HEK293 (cell line): ENCODE data around the gene CFAP65.

Experiments used
- CTCF ChIA-PET: fragments of 350-600 bp; formaldehyde crosslinking; extraction: SDS; loops from one replicate; lab custom pipeline; 2021; ENCODE audit warnings: antibody characterized with exemption; lab: Yijun Ruan, JAX
- POLR2A ChIA-PET: fragments of 300-600 bp; formaldehyde crosslinking; extraction: SDS; loops from one replicate; lab custom pipeline; 2020; ENCODE audit warnings: antibody characterized with exemption, inconsistent platforms; lab: Yijun Ruan, JAX
- H3K27ac ChIP-seq: fragments of 200-500 bp; sonication (Bioruptor generic); 2 replicates; pipeline ENCODE4 v1.5.1; 2014; ENCODE audit warnings: low read depth, low read length, control low read depth, inconsistent platforms; ENCODE audit errors: extremely low read depth
- H3K36me3 ChIP-seq, 2 experiments: fragments of 200-500 bp in 1 of 2; sonication (Bioruptor generic) in 1 of 2; 1 replicate in 1 of 2; 2 replicates in 1 of 2; pipeline ENCODE4 v1.5.1; 2014 to 2017; ENCODE audit warnings: inconsistent platforms in 2 of 2, low read length in 2 of 2; ENCODE audit not compliant: control insufficient read depth in 2 of 2, insufficient read depth in 1 of 2
- H3K4me1 ChIP-seq: fragments of 200-500 bp; sonication (Bioruptor generic); 2 replicates; pipeline ENCODE4 v1.5.1; 2014; ENCODE audit warnings: mild to moderate bottlenecking, low read length, inconsistent platforms; ENCODE audit not compliant: control insufficient read depth, insufficient read depth
- H3K4me3 ChIP-seq: 2 replicates; pipeline ENCODE4 v1.5.1; 2011; ENCODE audit warnings: low read depth, mild to moderate bottlenecking, control low read depth, low read length, moderate library complexity
- H3K9me3 ChIP-seq: fragments of 200-500 bp; sonication (Bioruptor generic); 2 replicates; pipeline ENCODE4 v1.5.1; 2014; ENCODE audit warnings: low read depth, low read length, inconsistent platforms; ENCODE audit not compliant: control insufficient read depth, insufficient read depth
- BCL6B ChIP-seq: fragments of 450-650 bp; formaldehyde crosslinking; IDR thresholded peaks from 2 replicates; pipeline ENCODE4 v1.5.1; 2017; ENCODE audit warnings: missing biosample characterization, missing genetic modification characterization
- ELK4 ChIP-seq: IDR thresholded peaks from 2 replicates; pipeline ENCODE4 v1.6.1; 2011; ENCODE audit warnings: mild to moderate bottlenecking, low read depth, low read length, borderline replicate concordance
- GFI1B ChIP-seq: fragments of 450-650 bp; formaldehyde crosslinking; IDR thresholded peaks from 2 replicates; pipeline ENCODE4 v1.5.1; 2016; ENCODE audit warnings: missing biosample characterization, missing genetic modification characterization
- KLF16 ChIP-seq: fragments of 450-650 bp; formaldehyde crosslinking; IDR thresholded peaks from 2 replicates; pipeline ENCODE4 v1.5.1; 2017; ENCODE audit warnings: missing biosample characterization, missing genetic modification characterization
- PBX3 ChIP-seq: sonication (generic); formaldehyde crosslinking; IDR thresholded peaks from 2 replicates; pipeline ENCODE4 v1.8.1; 2022; ENCODE audit warnings: mild to moderate bottlenecking, moderate library complexity, missing genetic modification reagents
- SP2 ChIP-seq: fragments of 450-650 bp; formaldehyde crosslinking; IDR thresholded peaks from 2 replicates; pipeline ENCODE4 v1.5.1; 2016; ENCODE audit warnings: missing biosample characterization, missing genetic modification characterization
- ZBTB1 ChIP-seq: fragments of 450-650 bp; formaldehyde crosslinking; IDR thresholded peaks from 2 replicates; pipeline ENCODE4 v1.5.1; 2016; ENCODE audit warnings: missing biosample characterization, missing genetic modification characterization
- ZBTB20 ChIP-seq: fragments of 450-650 bp; formaldehyde crosslinking; IDR thresholded peaks from 2 replicates; pipeline ENCODE4 v1.5.1; 2016; ENCODE audit warnings: missing biosample characterization, missing genetic modification characterization
- ZBTB26 ChIP-seq: fragments of 450-650 bp; formaldehyde crosslinking; optimal IDR thresholded peaks from 2 replicates; pipeline ENCODE3; 2016; ENCODE audit warnings: missing biosample characterization, mild to moderate bottlenecking, missing genetic modification characterization
- ZBTB7A ChIP-seq: fragments of 450-650 bp; formaldehyde crosslinking; IDR thresholded peaks from 2 replicates; pipeline ENCODE4 v1.5.1; 2016; ENCODE audit warnings: low read depth, missing biosample characterization, missing genetic modification characterization
- ZIC2 ChIP-seq: fragments of 450-650 bp; formaldehyde crosslinking; IDR thresholded peaks from 2 replicates; pipeline ENCODE4 v1.5.1; 2016; ENCODE audit warnings: missing biosample characterization, missing genetic modification characterization
- ZNF121 ChIP-seq: fragments of 450-650 bp; formaldehyde crosslinking; IDR thresholded peaks from 2 replicates; pipeline ENCODE4 v1.5.1; 2016; ENCODE audit warnings: missing biosample characterization, missing genetic modification characterization
- ZNF140 ChIP-seq: fragments of 450-650 bp; formaldehyde crosslinking; IDR thresholded peaks from 2 replicates; pipeline ENCODE4 v1.5.1; 2016; ENCODE audit warnings: missing biosample characterization, missing genetic modification characterization
- ZNF211 ChIP-seq: fragments of 450-650 bp; formaldehyde crosslinking; IDR thresholded peaks from 2 replicates; pipeline ENCODE4 v1.5.1; 2016; ENCODE audit warnings: low read depth, missing biosample characterization, missing genetic modification characterization
- ZNF280C ChIP-seq: fragments of 450-650 bp; formaldehyde crosslinking; IDR thresholded peaks from 2 replicates; pipeline ENCODE4 v1.5.1; 2016; ENCODE audit warnings: missing biosample characterization, missing genetic modification characterization
- ZNF37A ChIP-seq: fragments of 450-650 bp; IDR thresholded peaks from 2 replicates; pipeline ENCODE4 v1.5.1; 2018; ENCODE audit warnings: missing biosample characterization, missing genetic modification characterization
- ZNF394 ChIP-seq: fragments of 450-650 bp; formaldehyde crosslinking; IDR thresholded peaks from 2 replicates; pipeline ENCODE4 v1.5.1; 2016; ENCODE audit warnings: missing biosample characterization, missing genetic modification characterization, mild to moderate bottlenecking, moderate library complexity, borderline replicate concordance
- ZNF449 ChIP-seq: fragments of 450-650 bp; formaldehyde crosslinking; IDR thresholded peaks from 2 replicates; pipeline ENCODE4 v1.5.1; 2017; ENCODE audit warnings: missing biosample characterization, mild to moderate bottlenecking, missing genetic modification characterization, moderate library complexity
- ZNF596 ChIP-seq: fragments of 450-650 bp; IDR thresholded peaks from 2 replicates; pipeline ENCODE4 v1.5.0; 2018; ENCODE audit warnings: missing biosample characterization, mild to moderate bottlenecking, missing genetic modification characterization, moderate library complexity
- ZNF610 ChIP-seq: fragments of 450-650 bp; formaldehyde crosslinking; IDR thresholded peaks from 2 replicates; pipeline ENCODE4 v1.5.1; 2016; ENCODE audit warnings: missing biosample characterization, missing genetic modification characterization, borderline replicate concordance
- ZNF670 ChIP-seq: fragments of 450-650 bp; formaldehyde crosslinking; IDR thresholded peaks from 2 replicates; pipeline ENCODE4 v1.5.1; 2016; ENCODE audit warnings: missing biosample characterization, missing genetic modification characterization, low read depth
- ZNF692 ChIP-seq: fragments of 450-650 bp; formaldehyde crosslinking; IDR thresholded peaks from 2 replicates; pipeline ENCODE4 v1.5.1; 2016; ENCODE audit warnings: missing biosample characterization, missing genetic modification characterization
- ZNF747 ChIP-seq: fragments of 450-650 bp; formaldehyde crosslinking; IDR thresholded peaks from 2 replicates; pipeline ENCODE4 v1.5.1; 2016; ENCODE audit warnings: missing biosample characterization, missing genetic modification characterization
- ZNF785 ChIP-seq: fragments of 450-650 bp; formaldehyde crosslinking; IDR thresholded peaks from 2 replicates; pipeline ENCODE4 v1.5.1; 2016; ENCODE audit warnings: missing biosample characterization, missing genetic modification characterization
- ZNF830 ChIP-seq: fragments of 450-650 bp; IDR thresholded peaks from 2 replicates; pipeline ENCODE4 v1.5.0; 2018; ENCODE audit warnings: missing biosample characterization, missing genetic modification characterization, low read depth, mild to moderate bottlenecking, moderate library complexity
- ZSCAN23 ChIP-seq: fragments of 450-650 bp; formaldehyde crosslinking; IDR thresholded peaks from 2 replicates; pipeline ENCODE4 v1.5.1; 2016; ENCODE audit warnings: missing biosample characterization, missing genetic modification characterization

The CFAP65 gene

GRCh38 chr2:218959761-218960308 lies 81.5 kb downstream of the CFAP65 start (continued):
- no peak for TF ChIP-seq ZNF785 (tag by site-specific recombination)
- peak; percentile 22 for TF ChIP-seq ZIC2 (tag by site-specific recombination)
- TF ChIP-seq ZBTB26 (tag by site-specific recombination), result peak; percentile 38
- no peak for TF ChIP-seq ZNF394 (tag by site-specific recombination)
- TF ChIP-seq ZNF670 (tag by site-specific recombination), result no peak

- no peak within 1 kb of the TSS; the same call in 1 of the 2 replicates for H3K27ac ChIP-seq
- no peaks in the 10 kb centered on the region for H3K9me3 ChIP-seq
- H3K4me1 ChIP-seq, result peaks cover 9% of the 10 kb centered on the region
- ChIA-PET CTCF (interaction anchor here (0.7 to 2.2 kb wide), 6 partner anchors 43 to 809 kb away, joined by 3 to 12 read pairs (median 3); no protein-coding TSS in a partner anchor), POLR2A (interaction anchor here (0.6 to 1.2 kb wide), 3 partner anchors 63 to 300 kb away, joined by 3 to 7 read pairs (median 7); partner anchors contain the start of genes BCS1L and ZNF142)
- H3K4me3 ChIP-seq, result peak within 1 kb of the TSS; percentile 51
- no peaks in the 10 kb centered on the region for H3K36me3 ChIP-seq
- TF ChIP-seq ZNF596 (tag by site-specific recombination), result no peak
- TF ChIP-seq BCL6B, result no peak
- no peak for TF ChIP-seq ZBTB1
- TF ChIP-seq ZBTB7A (tag by site-specific recombination), result 0 out of 2 replicates have a peak, but pooled peaks have one; percentile 22
- TF ChIP-seq ELK4, result no peak
- TF ChIP-seq ZNF449 (tag by site-specific recombination), result no peak
- TF ChIP-seq KLF16 (tag by site-specific recombination), result no peak
- TF ChIP-seq ZNF121 (tag by site-specific recombination), result no peak
- no peak for TF ChIP-seq ZBTB20
- TF ChIP-seq SP2, result peak; percentile 91
- TF ChIP-seq ZNF610 (tag by site-specific recombination), result no peak
- no peak for TF ChIP-seq ZNF830 (tag by site-specific recombination)
- TF ChIP-seq ZNF211 (tag by site-specific recombination), result no peak
- no peak for TF ChIP-seq ZNF747 (tag by site-specific recombination)
- TF ChIP-seq ZNF140 (tag by site-specific recombination), result no peak
- TF ChIP-seq PBX3 (CRISPR knock-in tag), result peak; percentile 83; the same call in 1 of the 2 replicates
- no peak for TF ChIP-seq GFI1B
- no peak for TF ChIP-seq ZSCAN23 (tag by site-specific recombination)
- TF ChIP-seq ZNF692 (tag by site-specific recombination), result no peak
- no peak for TF ChIP-seq ZNF37A (tag by site-specific recombination)
- no peak for TF ChIP-seq ZNF280C (tag by site-specific recombination)
Measured at GRCh38 chr2:218959141-218959731, 82.1 kb downstream of the CFAP65 start, which contains the start of gene CDK5R2. Gene CDK5R2 (plus strand): TSS chr2:218959666. CDS start chr2:218959821, 155 bp downstream.
